ENCODE results near the gene PRR5.

The PRR5 gene

DNA sequence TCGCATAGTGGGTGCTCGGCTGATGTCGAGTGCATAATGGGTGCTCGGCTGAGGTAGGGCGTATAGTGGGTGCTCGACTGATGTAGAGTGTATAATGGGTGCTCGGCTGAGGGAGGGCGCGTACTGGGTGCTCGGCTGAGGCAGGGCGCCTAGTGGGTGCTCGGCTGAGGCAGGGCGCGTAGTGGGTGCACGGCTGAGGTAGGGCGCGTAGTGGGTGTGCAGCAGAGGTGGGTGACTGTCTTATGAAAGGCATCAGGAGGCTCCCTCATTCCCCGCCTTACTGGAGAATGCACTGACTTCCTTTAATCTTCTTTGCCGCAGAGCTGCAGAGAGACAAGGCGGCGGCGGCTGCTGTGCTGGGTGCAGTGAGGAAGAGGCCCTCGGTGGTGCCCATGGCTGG is 84.1 kb downstream of the PRR5 start:
- no peak for DNase-seq (ENCODE audit: low read depth, low spot score)

- DNase-seq (ENCODE audit: low read depth, low spot score): no peak
These were observed 84.6 kb downstream of the PRR5 start for GRCh38 chr22:44786610-44787009.
